BLaER1 treated with 17β-estradiol and CSF1 and Interleukin-3, amounts not matched to agents 10 nM and 100 nM (cell line): ENCODE results near the gene CDH23.

Experiments used
- H3K27ac ChIP-seq, 11 experiments: shearing (Covaris generic); formaldehyde crosslinking; 2 replicates each; pipeline ENCODE4 v1.8.1; 2022
- H3K27me3 ChIP-seq, 11 experiments: shearing (Covaris generic); formaldehyde crosslinking; 2 replicates each; pipeline ENCODE4 v1.8.1; 2022
- H3K36me3 ChIP-seq, 11 experiments: shearing (Covaris generic); formaldehyde crosslinking; 2 replicates each; pipeline ENCODE4 v1.8.1; 2022
- H3K4me1 ChIP-seq, 10 experiments: shearing (Covaris generic); formaldehyde crosslinking; 2 replicates each; pipeline ENCODE4 v1.8.1; 2022
- H3K4me2 ChIP-seq, 11 experiments: shearing (Covaris generic); formaldehyde crosslinking; 2 replicates each; pipeline ENCODE4 v1.8.1; 2022
- H3K4me3 ChIP-seq, 10 experiments: shearing (Covaris generic); formaldehyde crosslinking; 2 replicates each; pipeline ENCODE4 v1.8.1; 2022
- H3K9ac ChIP-seq, 11 experiments: shearing (Covaris generic); formaldehyde crosslinking; 2 replicates each; pipeline ENCODE4 v1.8.1; 2022
- H3K9me3 ChIP-seq, 11 experiments: shearing (Covaris generic); formaldehyde crosslinking; replicated peaks in 1 of 11; 2 replicates each; pipeline ENCODE4 v1.8.1; 2022
- H4K20me1 ChIP-seq, 11 experiments: shearing (Covaris generic); formaldehyde crosslinking; 2 replicates each; pipeline ENCODE4 v1.8.1; 2022
- Cebpa-rat ChIP-seq, 11 experiments: shearing (Covaris generic); IDR thresholded peaks; 2 replicates each; pipeline ENCODE4 v1.8.1; 2022

CDH23 gene

DNA sequence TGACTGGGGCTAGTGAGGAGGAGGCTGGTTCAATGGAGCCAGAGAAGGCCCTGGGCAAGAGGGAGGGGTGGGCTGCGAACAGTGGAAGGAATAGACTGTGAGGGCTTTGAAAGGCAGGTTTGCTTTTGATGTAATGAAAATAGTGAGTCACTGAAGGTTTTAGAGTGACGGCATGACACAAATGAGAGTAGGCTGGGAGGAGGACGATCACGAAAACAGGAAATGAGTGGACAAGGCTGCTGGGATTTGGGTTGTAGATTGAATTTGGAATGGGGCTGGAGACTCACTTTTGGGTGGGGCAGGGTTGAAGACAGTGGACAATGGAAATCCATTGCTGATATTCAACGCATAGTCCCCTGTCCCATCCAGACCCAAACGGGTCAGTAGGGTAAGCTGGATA is 139.6 kb downstream of the CDH23 start:
- Histone ChIP-seq H3K9ac (no peak overlapping the region), H3K36me3 (no peaks in the 10 kb centered on the region)

DNA sequence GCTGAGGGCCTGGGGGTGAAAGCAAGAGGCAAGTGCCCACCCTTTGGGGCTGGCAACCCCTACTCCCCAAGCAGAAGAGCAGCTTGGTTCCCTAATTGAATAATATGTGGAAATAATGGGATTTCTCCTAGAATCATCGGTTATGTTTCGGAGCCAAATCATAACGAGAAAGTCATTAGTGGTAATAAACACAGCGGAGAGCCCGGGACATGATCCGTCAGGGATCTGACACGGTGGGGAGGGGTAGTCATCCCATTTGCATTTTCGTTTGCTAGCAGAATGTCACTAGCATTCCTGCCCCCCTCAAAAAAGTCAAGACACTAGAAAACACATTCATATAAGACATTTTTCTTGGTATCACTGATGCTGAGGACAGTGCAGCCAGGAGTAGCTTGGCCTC is 140.4 kb downstream of the CDH23 start:
- no peaks in the 10 kb centered on the region for H3K27me3 ChIP-seq
- H3K9ac ChIP-seq, result no peak overlapping the region
- H3K27ac ChIP-seq, result no peak overlapping the region
- H3K4me1 ChIP-seq, result peaks cover under 1 to 11% (median 3%) of the 10 kb centered on the region in 10 experiments; a peak in 18 of 20 replicates
- peaks cover 0 to 3% (median 0%) of the 10 kb centered on the region in 11 experiments; a peak in 2 of 22 replicates for H3K9me3 ChIP-seq
- H3K36me3 ChIP-seq, result no peaks in the 10 kb centered on the region
- no peak overlapping the region for H3K4me3 ChIP-seq
- no peaks in the 10 kb centered on the region for H4K20me1 ChIP-seq
- no peak for TF ChIP-seq Cebpa-rat (IDR thresholded peaks at IDR 0.05)
- no peak overlapping the region for H3K4me2 ChIP-seq

More for the DNA sequence above, 139.6 kb downstream of the CDH23 start:
- Histone ChIP-seq H3K27ac (no peak overlapping the region), H3K27me3 (no peaks in the 10 kb centered on the region), H3K4me1 (peaks cover 6 to 18% (median 11%) of the 10 kb centered on the region in 10 experiments; a peak in 19 of 20 replicates), H4K20me1 (no peaks in the 10 kb centered on the region), H3K4me3 (no peak overlapping the region), H3K9me3 (peaks cover 0 to 11% (median 2%) of the 10 kb centered on the region in 11 experiments; a peak in 6 of 22 replicates), H3K4me2 (peak overlapping the region in 2 of 11 experiments; percentile 1 to 24; a peak in 2 of 22 replicates)
- no peak for TF ChIP-seq Cebpa-rat (IDR thresholded peaks at IDR 0.05)

DNA sequence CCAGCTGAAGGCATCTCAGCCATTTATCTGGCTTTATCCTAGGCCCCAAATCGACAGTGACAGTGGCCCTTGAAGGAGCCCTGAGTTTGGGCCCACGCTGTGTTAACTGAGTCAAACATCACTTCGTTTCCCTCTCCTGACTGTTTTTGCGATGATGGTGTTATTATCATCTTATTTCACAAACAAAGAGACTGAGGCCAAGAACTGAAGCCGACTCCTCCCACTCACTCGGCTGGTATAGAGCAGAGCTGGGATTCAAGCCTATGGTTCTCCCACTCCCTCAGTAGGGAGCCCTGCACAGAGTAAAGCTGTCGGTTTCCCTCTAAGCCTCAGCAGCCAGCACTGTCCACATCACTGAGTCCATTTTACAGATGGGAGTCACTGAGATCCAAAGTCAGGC is 141.0 kb downstream of the CDH23 start:
- Histone ChIP-seq H3K36me3 (no peaks in the 10 kb centered on the region), H3K9ac (no peak overlapping the region), H4K20me1 (no peaks in the 10 kb centered on the region), H3K27ac (no peak overlapping the region), H3K4me2 (no peak overlapping the region), H3K4me1 (peaks cover under 1 to 13% (median 3%) of the 10 kb centered on the region in 10 experiments; a peak in 17 of 20 replicates), H3K9me3 (no peaks in the 10 kb centered on the region), H3K4me3 (no peak overlapping the region), H3K27me3 (no peaks in the 10 kb centered on the region)
- TF ChIP-seq Cebpa-rat (IDR thresholded peaks at IDR 0.05), result no peak

GRCh38 chr10:71538608-71539260 is 142.0 kb downstream of the CDH23 start:
- Histone ChIP-seq H3K4me1 (peaks cover 10 to 23% (median 13%) of the 10 kb centered on the region in 10 experiments), H3K9me3 (no peaks in the 10 kb centered on the region), H3K4me2 (0 out of 22 replicates have a peak overlapping the region, but pooled peaks of 1 of the 11 experiments have one; percentile 2), H3K9ac (no peak overlapping the region), H4K20me1 (no peaks in the 10 kb centered on the region), H3K27ac (no peak overlapping the region), H3K27me3 (no peaks in the 10 kb centered on the region), H3K4me3 (no peak overlapping the region), H3K36me3 (no peaks in the 10 kb centered on the region)
- no peak for TF ChIP-seq Cebpa-rat (IDR thresholded peaks at IDR 0.05)

GRCh38 chr10:71539442-71540118 is 142.9 kb downstream of the CDH23 start:
- H3K27me3 ChIP-seq, result no peaks in the 10 kb centered on the region
- 0 out of 22 replicates have a peak overlapping the region, but pooled peaks of 1 of the 11 experiments have one; percentile 2 for H3K4me2 ChIP-seq
- TF ChIP-seq Cebpa-rat (IDR thresholded peaks at IDR 0.05), result no peak
- peaks cover 18 to 32% (median 21%) of the 10 kb centered on the region in 10 experiments for H3K4me1 ChIP-seq
- H3K9ac ChIP-seq, result no peak overlapping the region
- no peaks in the 10 kb centered on the region for H4K20me1 ChIP-seq
- H3K27ac ChIP-seq, result no peak overlapping the region
- no peak overlapping the region for H3K4me3 ChIP-seq
- no peaks in the 10 kb centered on the region for H3K9me3 ChIP-seq
- H3K36me3 ChIP-seq, result no peaks in the 10 kb centered on the region

DNA sequence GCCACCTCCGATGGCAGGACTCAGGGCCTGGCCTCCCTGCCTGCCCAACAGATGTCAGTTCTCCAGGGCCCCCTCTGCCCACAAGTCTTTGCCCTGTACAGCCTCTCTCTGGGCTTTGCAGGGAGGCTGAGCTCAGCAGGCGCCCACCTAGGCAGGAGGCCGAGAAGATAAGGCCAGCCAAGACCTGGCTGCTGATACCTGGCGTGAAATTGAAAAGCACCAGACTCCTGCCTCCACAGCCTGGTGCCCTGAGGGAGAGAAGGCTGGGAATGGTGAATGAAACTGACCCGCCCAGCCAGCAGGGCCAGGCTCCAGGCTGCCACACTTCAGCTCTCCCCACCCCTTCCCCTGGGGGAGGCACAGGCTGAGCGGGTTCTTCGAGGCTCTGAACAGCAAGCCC is 145.8 kb downstream of the CDH23 start:
- TF ChIP-seq Cebpa-rat (IDR thresholded peaks at IDR 0.05), result no peak
- no peaks in the 10 kb centered on the region for H3K27me3 ChIP-seq
- no peaks in the 10 kb centered on the region for H3K9me3 ChIP-seq

GRCh38 chr10:71543608-71544170 is 147.0 kb downstream of the CDH23 start:
- Histone ChIP-seq H3K4me1 (peaks cover 19 to 52% (median 38%) of the 10 kb centered on the region in 10 experiments), H3K27ac (peak overlapping the region in 8 of 11 experiments; percentile 15 to 76 (median 55); a peak in 13 of 22 replicates), H4K20me1 (no peaks in the 10 kb centered on the region), H3K4me3 (no peak overlapping the region), H3K36me3 (no peaks in the 10 kb centered on the region), H3K4me2 (peak overlapping the region; percentile 63 to 82 (median 74)), H3K9ac (no peak overlapping the region; a peak in 1 of 22 replicates), H3K9me3 (peaks cover 0 to 4% (median 3%) of the 10 kb centered on the region in 11 experiments; a peak in 9 of 22 replicates), H3K27me3 (no peaks in the 10 kb centered on the region)
- no peak for TF ChIP-seq Cebpa-rat (IDR thresholded peaks at IDR 0.05)

More for the DNA sequence above, 145.8 kb downstream of the CDH23 start:
- Histone ChIP-seq H3K4me3 (no peak overlapping the region), H3K4me2 (peak overlapping the region in 7 of 11 experiments; percentile 63 to 79 (median 72); a peak in 6 of 22 replicates), H3K4me1 (peaks cover 19 to 42% (median 28%) of the 10 kb centered on the region in 10 experiments), H3K36me3 (no peaks in the 10 kb centered on the region), H4K20me1 (no peaks in the 10 kb centered on the region), H3K9ac (no peak overlapping the region), H3K27ac (peak overlapping the region in 1 of 11 experiments; percentile 68; a peak in 1 of 22 replicates)

GRCh38 chr10:71545001-71545400 is 148.3 kb downstream of the CDH23 start:
- Histone ChIP-seq H3K9me3 (peaks cover 0 to 9% (median 5%) of the 10 kb centered on the region in 11 experiments; a peak in 9 of 22 replicates), H4K20me1 (no peaks in the 10 kb centered on the region), H3K4me1 (peaks cover 19 to 55% (median 41%) of the 10 kb centered on the region in 10 experiments), H3K9ac (no peak overlapping the region), H3K27ac (no peak overlapping the region), H3K4me3 (no peak overlapping the region), H3K27me3 (no peaks in the 10 kb centered on the region), H3K36me3 (no peaks in the 10 kb centered on the region), H3K4me2 (peak overlapping the region in 1 of 11 experiments; percentile 65; a peak in 1 of 22 replicates)
- no peak for TF ChIP-seq Cebpa-rat (IDR thresholded peaks at IDR 0.05)

GRCh38 chr10:71546220-71546619 is 149.5 kb downstream of the CDH23 start:
- peaks cover 19 to 58% (median 42%) of the 10 kb centered on the region in 10 experiments for H3K4me1 ChIP-seq
- H3K27ac ChIP-seq, result no peak overlapping the region
- no peak overlapping the region for H3K9ac ChIP-seq
- H3K4me2 ChIP-seq, result no peak overlapping the region; a peak in 1 of 22 replicates
- H3K36me3 ChIP-seq, result no peaks in the 10 kb centered on the region
- H3K9me3 ChIP-seq, result peaks cover 0 to 9% (median 5%) of the 10 kb centered on the region in 11 experiments; a peak in 9 of 22 replicates
- H3K27me3 ChIP-seq, result no peaks in the 10 kb centered on the region
- H4K20me1 ChIP-seq, result no peaks in the 10 kb centered on the region
- no peak overlapping the region for H3K4me3 ChIP-seq
- TF ChIP-seq Cebpa-rat (IDR thresholded peaks at IDR 0.05), result no peak
